SK-N-SH (cell line): ENCODE measurements around the gene AGPAT3. TPM values are rescaled to one million over a fixed set of nuclear protein-coding genes. Genes with fewer than 3 reads are reported as not detected.

Source experiments
- CTCF ChIA-PET: fragments of 300-600, 350-600 bp; formaldehyde crosslinking; extraction: SDS; loops from one replicate; lab custom pipeline; 2021; lab: Yijun Ruan, JAX
- POLR2A ChIA-PET: fragments of 350-600 bp; sonication (Branson Sonifier 250); formaldehyde crosslinking; extraction: SDS; loops from one replicate; lab custom pipeline; 2020; ENCODE audit warnings: antibody characterized with exemption, inconsistent platforms; lab: Yijun Ruan, JAX
- DNase-seq: peaks from one replicate; pipeline ENCODE4 v3.0.0; 2012
- H2AFZ ChIP-seq: fragments of 200-600 bp; sonication (generic); 2 replicates; pipeline ENCODE4 v1.8.1; 2016; ENCODE audit warnings: antibody characterized with exemption, mild to moderate bottlenecking, low read depth
- H3F3A ChIP-seq: fragments of 200-600 bp; sonication (generic); replicated peaks from 2 replicates; pipeline ENCODE3; 2016; ENCODE audit warnings: antibody characterized with exemption, mild to moderate bottlenecking; ENCODE audit not compliant: insufficient read depth
- H3K27ac ChIP-seq, 2 experiments: fragments of 200-500 bp in 1 of 2; fragments of 200-600 bp in 1 of 2; sonication (Bioruptor generic) in 1 of 2; sonication (generic), shearing (Covaris generic) in 1 of 2; 2 replicates each; pipeline versions ENCODE4 v1.5.1 to v1.6.1; 2014 to 2016; ENCODE audit warnings: low read depth in 2 of 2, inconsistent platforms in 1 of 2, low read length in 1 of 2, mild to moderate bottlenecking in 1 of 2, mixed read lengths in 1 of 2
- H3K27me3 ChIP-seq: fragments of 200-600 bp; sonication (generic), shearing (Covaris generic); 2 replicates; pipeline ENCODE4 v1.6.1; 2016; ENCODE audit warnings: mixed run types; ENCODE audit not compliant: insufficient read depth
- H3K36me3 ChIP-seq, 2 experiments: fragments of 200-500 bp in 1 of 2; fragments of 200-600 bp in 1 of 2; sonication (Bioruptor generic) in 1 of 2; sonication (generic) in 1 of 2; replicated peaks in 1 of 2; 2 replicates each; pipeline versions ENCODE3 to v1.5.1; 2014 to 2016; ENCODE audit warnings: low read length in 1 of 2, mild to moderate bottlenecking in 1 of 2; ENCODE audit not compliant: insufficient read depth in 2 of 2, control insufficient read depth in 1 of 2
- H3K4me1 ChIP-seq, 2 experiments: fragments of 200-500 bp in 1 of 2; fragments of 200-600 bp in 1 of 2; sonication (Bioruptor generic) in 1 of 2; sonication (generic), shearing (Covaris generic) in 1 of 2; 2 replicates each; pipeline versions ENCODE4 v1.5.1 to v1.6.1; 2014 to 2016; ENCODE audit warnings: low read depth in 1 of 2, low read length in 1 of 2, mixed run types in 1 of 2; ENCODE audit not compliant: insufficient read depth in 2 of 2, control insufficient read depth in 1 of 2
- H3K4me2 ChIP-seq: fragments of 200-600 bp; sonication (generic), shearing (Covaris generic); 2 replicates; pipeline ENCODE4 v1.6.1; 2017; ENCODE audit warnings: mixed run types
- H3K4me3 ChIP-seq, 2 experiments: fragments of 200-500 bp in 1 of 2; fragments of 200-600 bp in 1 of 2; sonication (Bioruptor generic) in 1 of 2; sonication (generic), shearing (Covaris generic) in 1 of 2; 2 replicates each; pipeline versions ENCODE4 v1.5.1 to v1.8.1; 2014 to 2016; ENCODE audit warnings: low read depth in 2 of 2, inconsistent platforms in 1 of 2, low read length in 1 of 2, mild to moderate bottlenecking in 1 of 2, mixed read lengths in 1 of 2, moderate library complexity in 1 of 2
- H3K79me2 ChIP-seq: fragments of 200-600 bp; sonication (generic); 2 replicates; pipeline ENCODE4 v1.8.1; 2017; ENCODE audit warnings: mild to moderate bottlenecking; ENCODE audit not compliant: insufficient read depth
- H3K9ac ChIP-seq: fragments of 200-600 bp; sonication (generic); 2 replicates; pipeline ENCODE4 v1.6.1; 2017; ENCODE audit warnings: mixed run types
- H3K9me2 ChIP-seq: fragments of 200-600 bp; sonication (generic); 2 replicates; pipeline ENCODE4 v1.6.1; 2017; ENCODE audit warnings: mixed run types
- H3K9me3 ChIP-seq: fragments of 200-600 bp; sonication (generic); 2 replicates; pipeline ENCODE4 v1.6.1; 2017; ENCODE audit warnings: mixed run types, mild to moderate bottlenecking, moderate library complexity
- H4K20me1 ChIP-seq: fragments of 200-600 bp; sonication (generic); 2 replicates; pipeline ENCODE4 v1.6.1; 2017; ENCODE audit warnings: mild to moderate bottlenecking, mixed run types; ENCODE audit not compliant: insufficient read depth
- EP300 ChIP-seq, 2 experiments: IDR thresholded peaks; 2 replicates each; pipeline versions ENCODE4 v1.4.0 to v1.6.1; 2012; ENCODE audit warnings: borderline replicate concordance in 1 of 2, low read depth in 1 of 2, low read length in 1 of 2
- FOXM1 ChIP-seq: IDR thresholded peaks from 2 replicates; pipeline ENCODE4 v1.4.0; 2012; ENCODE audit warnings: low read depth, mild to moderate bottlenecking
- GATA2 ChIP-seq: sonication (generic); formaldehyde crosslinking; IDR thresholded peaks from 2 replicates; pipeline ENCODE4 v1.5.0; 2020; ENCODE audit warnings: mild to moderate bottlenecking, missing genetic modification reagents
- JUND ChIP-seq: IDR thresholded peaks from 2 replicates; pipeline ENCODE4 v1.4.0; 2012
- MXI1 ChIP-seq: IDR thresholded peaks from 2 replicates; pipeline ENCODE4 v1.6.1; 2012; ENCODE audit warnings: mild to moderate bottlenecking, low read depth, low read length, improper control_type of control experiment
- PBX3 ChIP-seq: IDR thresholded peaks from 2 replicates; pipeline ENCODE4; 2012
- POLR2AphosphoS5 ChIP-seq: IDR thresholded peaks from 2 replicates; pipeline ENCODE4 v1.6.1; 2012; ENCODE audit warnings: low read depth, low read length
- RAD21 ChIP-seq: IDR thresholded peaks from 2 replicates; pipeline ENCODE4 v1.6.1; 2012; ENCODE audit warnings: mild to moderate bottlenecking, low read length
- REST ChIP-seq: IDR thresholded peaks from 2 replicates; pipeline ENCODE4 v1.6.1; 2012; ENCODE audit warnings: mild to moderate bottlenecking, low read depth, low read length, moderate library complexity
- RFX5 ChIP-seq: IDR thresholded peaks from 2 replicates; pipeline ENCODE4 v1.6.1; 2012; ENCODE audit warnings: mild to moderate bottlenecking, improper control_type of control experiment, low read length
- RXRA ChIP-seq: IDR thresholded peaks from 2 replicates; pipeline ENCODE4 v1.4.0; 2012; ENCODE audit warnings: low read depth, mild to moderate bottlenecking, borderline replicate concordance
- SIN3A ChIP-seq: IDR thresholded peaks from 2 replicates; pipeline ENCODE4 v1.6.1; 2012; ENCODE audit warnings: low read depth, mild to moderate bottlenecking, low read length, moderate library complexity, borderline replicate concordance
- SMC3 ChIP-seq: IDR thresholded peaks from 2 replicates; pipeline ENCODE4 v1.6.1; 2012; ENCODE audit warnings: low read depth, low read length, improper control_type of control experiment
- TEAD4 ChIP-seq: IDR thresholded peaks from 2 replicates; pipeline ENCODE4 v1.4.0; 2012; ENCODE audit warnings: mild to moderate bottlenecking, borderline replicate concordance; ENCODE audit not compliant: insufficient read depth
- USF1 ChIP-seq: IDR thresholded peaks from 2 replicates; pipeline ENCODE4 v1.4.0; 2012; ENCODE audit warnings: low read depth, borderline replicate concordance
- USF2 ChIP-seq: fragments of 150-350 bp; IDR thresholded peaks from 2 replicates; pipeline ENCODE4 v1.6.1; 2017; ENCODE audit warnings: antibody characterized with exemption, low read length, low read depth, borderline replicate concordance
- WGBS: methylation state at CpG from one replicate; pipeline ENCODE4 v1.1.6; 2017; ENCODE audit warnings: low lambda C conversion rate; 5-methylcytosine and 5-hydroxymethylcytosine counted together
- polyA plus RNA-seq, 3 experiments: library from polyadenylated mRNA; depleted of rRNA; stranded (reverse); fragments of >200 nt; gene quantifications; 2 replicates each; pipeline ENCODE4 v1.2.3, GENCODE V29; 2012

Gene AGPAT3
- polyA plus RNA-seq, 1 of the 3 experiments (the other 2 are of a cell fraction): 35.3 TPM

GRCh38 chr21:43970551-43970950, 105.5 kb downstream of the AGPAT3 start:
- CTCF ChIA-PET: no interaction called here
- Histone ChIP-seq H3K9ac (no peak overlapping the region), H3K9me2 (no peaks in the 10 kb centered on the region), H3K4me2 (no peak overlapping the region), H3F3A (no peaks in the 10 kb centered on the region), H4K20me1 (no peaks in the 10 kb centered on the region), H3K9me3 (no peaks in the 10 kb centered on the region), H2AFZ (no peak overlapping the region), H3K79me2 (no peaks in the 10 kb centered on the region)
- DNase-seq: no peak
- WGBS: over 99% methylated on average over 17 of the region's 18 CpGs
- no peak for TF ChIP-seq USF1
- no peak for TF ChIP-seq PBX3
- no peak for TF ChIP-seq JUND
- no peak for TF ChIP-seq SMC3
- TF ChIP-seq RAD21: no peak
- TF ChIP-seq RFX5: no peak
- TF ChIP-seq POLR2AphosphoS5: no peak
- TF ChIP-seq TEAD4: no peak
- no peak for TF ChIP-seq MXI1
- no peak for TF ChIP-seq EP300 (IDR thresholded peaks at IDR 0.05; ENCODE audit: borderline replicate concordance in 1 of 2, low read depth in 1 of 2, low read length in 1 of 2)
- TF ChIP-seq, all 33 proteins: peak for 0
- POLR2A ChIA-PET: no interaction called here
- no peak overlapping the region for H3K27ac ChIP-seq
- no peak overlapping the region for H3K4me3 ChIP-seq
- no peaks in the 10 kb centered on the region; a peak in 1 of 4 replicates for H3K4me1 ChIP-seq
- H3K36me3 ChIP-seq: peaks cover 0 to 45% of the 10 kb centered on the region in 2 experiments
- H3K27me3 ChIP-seq: no peaks in the 10 kb centered on the region

GRCh38 chr21:43971201-43971991, 106.4 kb downstream of the AGPAT3 start:
- POLR2A ChIA-PET: no interaction called here
- H3K27me3 ChIP-seq: no peaks in the 10 kb centered on the region
- no peak overlapping the region for H2AFZ ChIP-seq
- WGBS: 94% methylated on average over 20 of the region's 29 CpGs
- no peaks in the 10 kb centered on the region; a peak in 1 of 4 replicates for H3K4me1 ChIP-seq
- H3K9me2 ChIP-seq: no peaks in the 10 kb centered on the region
- no peak overlapping the region for H3K4me3 ChIP-seq
- TF ChIP-seq TEAD4 (no peak), SIN3A (no peak), USF2 (no peak), RXRA (no peak), REST (no peak), PBX3 (no peak), FOXM1 (no peak), GATA2 (CRISPR knock-in tag) (no peak)
- TF ChIP-seq, all 33 proteins: peak for 0
- Histone ChIP-seq H3K9ac (no peak overlapping the region), H4K20me1 (no peaks in the 10 kb centered on the region), H3K79me2 (no peaks in the 10 kb centered on the region), H3K27ac (no peak overlapping the region), H3K9me3 (no peaks in the 10 kb centered on the region), H3F3A (no peaks in the 10 kb centered on the region), H3K36me3 (peaks cover 0 to 45% of the 10 kb centered on the region in 2 experiments), H3K4me2 (no peak overlapping the region)
- CTCF ChIA-PET: no interaction called here
- DNase-seq: no peak
